IMR-90 (cell line): ENCODE results near the gene SNRPA1.

Experiments used
- POLR2A ChIP-seq: IDR thresholded peaks from 2 replicates; pipeline ENCODE4 v1.6.1; 2012; ENCODE audit warnings: mild to moderate bottlenecking, low read depth, low read length
- RAD21 ChIP-seq: IDR thresholded peaks from 2 replicates; pipeline ENCODE4 v1.6.1; 2012; ENCODE audit warnings: low read length, improper control_type of control experiment
- TF ChIP-seq, protein P1 (sequence below): conservative IDR thresholded peaks from 2 replicates; pipeline ENCODE4 v1.5.1; 2012; ENCODE audit warnings: mild to moderate bottlenecking, low read depth, low read length, improper control_type of control experiment

GRCh38 chr15:101316529-101316928 lies 21.5 kb upstream of the SNRPA1 start:
- TF ChIP-seq, protein P1, sequence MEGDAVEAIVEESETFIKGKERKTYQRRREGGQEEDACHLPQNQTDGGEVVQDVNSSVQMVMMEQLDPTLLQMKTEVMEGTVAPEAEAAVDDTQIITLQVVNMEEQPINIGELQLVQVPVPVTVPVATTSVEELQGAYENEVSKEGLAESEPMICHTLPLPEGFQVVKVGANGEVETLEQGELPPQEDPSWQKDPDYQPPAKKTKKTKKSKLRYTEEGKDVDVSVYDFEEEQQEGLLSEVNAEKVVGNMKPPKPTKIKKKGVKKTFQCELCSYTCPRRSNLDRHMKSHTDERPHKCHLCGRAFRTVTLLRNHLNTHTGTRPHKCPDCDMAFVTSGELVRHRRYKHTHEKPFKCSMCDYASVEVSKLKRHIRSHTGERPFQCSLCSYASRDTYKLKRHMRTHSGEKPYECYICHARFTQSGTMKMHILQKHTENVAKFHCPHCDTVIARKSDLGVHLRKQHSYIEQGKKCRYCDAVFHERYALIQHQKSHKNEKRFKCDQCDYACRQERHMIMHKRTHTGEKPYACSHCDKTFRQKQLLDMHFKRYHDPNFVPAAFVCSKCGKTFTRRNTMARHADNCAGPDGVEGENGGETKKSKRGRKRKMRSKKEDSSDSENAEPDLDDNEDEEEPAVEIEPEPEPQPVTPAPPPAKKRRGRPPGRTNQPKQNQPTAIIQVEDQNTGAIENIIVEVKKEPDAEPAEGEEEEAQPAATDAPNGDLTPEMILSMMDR = no peak
- TF ChIP-seq POLR2A = no peak
- TF ChIP-seq RAD21 = no peak
